GM21423 (cell line): ENCODE data around the gene KLHL30.
"Not testable (repeated sequence)": the region's sequence is repeated elsewhere in the genome, so short reads cannot be mapped to it uniquely, and the experiment has no call there.

Experiments used
- ATAC-seq: cut with Tn5 transposase; IDR thresholded peaks from one replicate; pipeline ENCODE4 v1.9.1; 2021; ENCODE audit warnings: mild to moderate bottlenecking, moderate library complexity; ENCODE audit not compliant: unreplicated experiment

The KLHL30 gene

GRCh38 chr2:238160206-238161129, 22.0 kb downstream of the KLHL30 start:
- no peak for ATAC-seq

- no peak for ATAC-seq
Observed at GRCh38 chr2:238161291-238162051, 23.0 kb downstream of the KLHL30 start.

- no peak for ATAC-seq
Observed at GRCh38 chr2:238162251-238162845, 23.9 kb downstream of the KLHL30 start.

GRCh38 chr2:238162846-238163441, 24.5 kb downstream of the KLHL30 start:
- no peak for ATAC-seq

- no peak for ATAC-seq
Observed at GRCh38 chr2:238163481-238164198, 25.2 kb downstream of the KLHL30 start.

GRCh38 chr2:238164906-238165287, 26.4 kb downstream of the KLHL30 start:
- no peak for ATAC-seq

- no peak for ATAC-seq
Observed at GRCh38 chr2:238165288-238165921, 26.9 kb downstream of the KLHL30 start.

GRCh38 chr2:238166391-238167343, 28.2 kb downstream of the KLHL30 start:
- ATAC-seq, result no peak

- no peak for ATAC-seq
Observed at GRCh38 chr2:238167344-238167715, 28.9 kb downstream of the KLHL30 start.

GRCh38 chr2:238167761-238168160, 29.3 kb downstream of the KLHL30 start:
- no peak for ATAC-seq

GRCh38 chr2:238168196-238169047, 30.0 kb downstream of the KLHL30 start:
- no peak for ATAC-seq

GRCh38 chr2:238169048-238169707, 30.7 kb downstream of the KLHL30 start:
- no peak for ATAC-seq

- ATAC-seq, result no peak
Observed at GRCh38 chr2:238169708-238170251, 31.3 kb downstream of the KLHL30 start.

GRCh38 chr2:238170386-238171071, 32.1 kb downstream of the KLHL30 start:
- no peak for ATAC-seq

- ATAC-seq, result not testable (repeated sequence)
Observed at GRCh38 chr2:238171072-238171431, 32.6 kb downstream of the KLHL30 start.

- ATAC-seq, result no peak
Observed at GRCh38 chr2:238171575-238172187, 33.2 kb downstream of the KLHL30 start.
